Smooth muscle cell (in vitro differentiated cells): ENCODE data around the gene BFAR. TPM values are rescaled to one million over a fixed set of nuclear protein-coding genes. Genes with fewer than 3 reads are reported as not detected.
A peak's percentile ranks its signal among the peaks of the same experiment; 100 is the strongest.

ENCODE experiments used
- DNase-seq: peaks from one replicate; lab custom pipeline; 2025; ENCODE audit not compliant: unreplicated experiment; lab: John Stamatoyannopoulos, UW
- H2AFZ ChIP-seq: fragments of 200-600 bp; sonication (generic); 2 replicates; pipeline ENCODE4 v1.6.0; 2016; ENCODE audit warnings: antibody characterized with exemption, low read depth, mild to moderate bottlenecking
- H3F3A ChIP-seq: fragments of 200-600 bp; sonication (generic); 2 replicates; pipeline ENCODE4 v1.6.0; 2017; ENCODE audit warnings: antibody characterized with exemption, low read depth
- H3K27ac ChIP-seq: fragments of 200-600 bp; sonication (generic); 2 replicates; pipeline ENCODE4 v1.5.1; 2016; ENCODE audit warnings: low read depth, mild to moderate bottlenecking
- H3K27me3 ChIP-seq: fragments of 200-600 bp; sonication (generic); 2 replicates; pipeline ENCODE4 v1.6.1; 2016; ENCODE audit warnings: low read depth, mild to moderate bottlenecking
- H3K36me3 ChIP-seq: fragments of 200-600 bp; sonication (generic); 2 replicates; pipeline ENCODE4 v1.5.1; 2016; ENCODE audit warnings: low read depth
- H3K4me1 ChIP-seq: fragments of 200-600 bp; sonication (generic); 2 replicates; pipeline ENCODE4 v1.5.1; 2016; ENCODE audit warnings: low read depth
- H3K4me2 ChIP-seq: fragments of 200-600 bp; sonication (generic); 2 replicates; pipeline ENCODE4 v1.6.0; 2016; ENCODE audit warnings: mild to moderate bottlenecking
- H3K4me3 ChIP-seq: fragments of 200-600 bp; sonication (generic); 2 replicates; pipeline ENCODE4 v1.5.1; 2016; ENCODE audit warnings: mild to moderate bottlenecking
- H3K79me2 ChIP-seq: fragments of 200-600 bp; sonication (generic); 2 replicates; pipeline ENCODE4 v1.6.0; 2016; ENCODE audit warnings: low read depth, mild to moderate bottlenecking
- H3K9ac ChIP-seq: fragments of 200-600 bp; sonication (generic); 2 replicates; pipeline ENCODE4 v1.6.0; 2016; ENCODE audit warnings: low read depth
- H3K9me3 ChIP-seq: fragments of 200-600 bp; sonication (generic); replicated peaks from 2 replicates; pipeline ENCODE4 v1.5.1; 2016; ENCODE audit warnings: low read depth
- H4K20me1 ChIP-seq: fragments of 200-600 bp; sonication (generic); 2 replicates; pipeline ENCODE4 v1.6.0; 2016; ENCODE audit warnings: low read depth
- CTCF ChIP-seq: fragments of 200-600 bp; sonication (generic); IDR thresholded peaks from 2 replicates; pipeline ENCODE4 v1.5.1; 2017; ENCODE audit warnings: borderline replicate concordance, mild to moderate bottlenecking, antibody characterized with exemption; ENCODE audit not compliant: insufficient read depth, poor library complexity, severe bottlenecking
- WGBS: methylation state at CpG from one replicate; pipeline ENCODE4 v1.1.7; 2016; ENCODE audit warnings: low lambda C conversion rate; 5-methylcytosine and 5-hydroxymethylcytosine counted together
- polyA plus RNA-seq: library from polyadenylated mRNA; unstranded; fragments of >200 nt; fragmentation: Nextera tagmentation; extraction: Ambion mirVana; gene quantifications from 2 replicates; pipeline ENCODE4 v1.2.1, GENCODE V29; 2016
- total RNA-seq: library from RNA; depleted of rRNA; stranded (reverse); fragments of >200 nt; gene quantifications from 2 replicates; pipeline ENCODE4 v1.2.3, GENCODE V29; 2014

The BFAR gene
- total and polyA plus RNA-seq, 2 experiments from 2014 or later: 35.9 to 82.2 TPM

DNA sequence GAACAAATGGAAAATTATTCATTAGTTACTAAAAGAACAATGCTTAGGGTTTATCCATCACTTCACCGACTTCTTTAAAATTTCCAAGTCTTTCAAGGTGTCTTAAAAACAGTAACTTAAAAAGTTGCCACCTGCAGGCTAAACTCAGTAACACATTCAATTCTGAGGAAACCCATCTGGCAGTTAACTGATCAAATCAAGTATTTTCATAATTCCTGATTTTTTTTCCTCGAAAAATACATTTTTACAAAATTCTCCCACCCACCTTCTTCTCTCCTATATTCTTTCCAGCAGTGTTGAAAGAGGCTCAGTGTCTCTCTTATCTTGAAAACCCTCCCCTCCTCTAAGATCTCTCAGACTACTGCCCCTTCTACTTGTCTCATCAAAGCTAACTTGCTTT is 32.6 kb upstream of the BFAR start:
- 75% methylated on average over 2 of the region's 2 CpGs for WGBS
- H3K4me3 ChIP-seq: no peak overlapping the region

GRCh38 chr16:14602443-14602963 is 30.2 kb upstream of the BFAR start:
- Histone ChIP-seq H3K36me3 (peaks cover 15% of the 10 kb centered on the region), H3K4me3 (no peak overlapping the region), H3K27ac (no peak overlapping the region), H3K79me2 (no peaks in the 10 kb centered on the region), H3K27me3 (no peaks in the 10 kb centered on the region), H3F3A (no peaks in the 10 kb centered on the region), H3K9me3 (no peaks in the 10 kb centered on the region), H3K4me1 (no peaks in the 10 kb centered on the region), H3K4me2 (no peak overlapping the region), H3K9ac (no peak overlapping the region), H4K20me1 (no peaks in the 10 kb centered on the region), H2AFZ (no peak overlapping the region)
- DNase-seq: no peak
- WGBS: over 99% methylated on average over 6 of the region's 6 CpGs
- no peak for TF ChIP-seq CTCF

More for the DNA sequence above, 32.6 kb upstream of the BFAR start:
- Histone ChIP-seq H3K27me3 (no peaks in the 10 kb centered on the region), H2AFZ (no peak overlapping the region), H3K4me1 (no peaks in the 10 kb centered on the region), H3K27ac (no peak overlapping the region), H3K79me2 (no peaks in the 10 kb centered on the region), H3F3A (no peaks in the 10 kb centered on the region), H3K36me3 (peaks cover 4% of the 10 kb centered on the region), H3K9me3 (no peaks in the 10 kb centered on the region), H4K20me1 (no peaks in the 10 kb centered on the region), H3K4me2 (no peak overlapping the region), H3K9ac (no peak overlapping the region)
- DNase-seq: no peak
- peak; percentile 50 for TF ChIP-seq CTCF

DNA sequence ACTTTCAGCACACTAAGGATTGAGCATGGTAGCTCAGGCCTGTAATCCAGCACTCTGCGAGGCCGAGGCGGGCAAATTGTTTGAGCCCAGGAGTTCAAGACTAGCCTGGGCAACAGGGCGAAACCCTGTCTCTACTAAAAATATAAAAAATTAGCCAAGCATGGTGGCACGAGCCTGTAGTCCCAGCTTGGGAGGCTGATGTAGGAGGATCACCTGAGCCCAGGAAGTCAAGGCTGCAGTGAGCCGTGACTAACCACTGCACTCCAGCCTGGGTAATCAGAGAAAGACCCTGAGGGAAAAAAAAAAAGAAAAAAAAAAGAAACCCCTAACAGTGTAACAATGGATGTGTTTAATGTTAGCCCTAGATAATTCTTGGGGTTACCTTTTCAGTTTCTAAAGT is 26.6 kb upstream of the BFAR start:
- Histone ChIP-seq H2AFZ (no peak overlapping the region), H3K79me2 (no peaks in the 10 kb centered on the region), H3K36me3 (peaks cover 29% of the 10 kb centered on the region), H3K4me2 (no peak overlapping the region), H3K27ac (no peak overlapping the region), H4K20me1 (no peaks in the 10 kb centered on the region), H3K27me3 (no peaks in the 10 kb centered on the region), H3K9me3 (no peaks in the 10 kb centered on the region), H3F3A (no peaks in the 10 kb centered on the region), H3K4me3 (no peak overlapping the region), H3K9ac (no peak overlapping the region), H3K4me1 (no peaks in the 10 kb centered on the region)
- WGBS: 91% methylated on average over 6 of the region's 6 CpGs
- no peak for DNase-seq
- TF ChIP-seq CTCF: no peak

- H3K27ac ChIP-seq: no peak overlapping the region
Observed at GRCh38 chr16:14608111-14608566, 24.6 kb upstream of the BFAR start.

More at GRCh38 chr16:14608111-14608566, 24.6 kb upstream of the BFAR start:
- no peaks in the 10 kb centered on the region for H4K20me1 ChIP-seq
- 98% methylated on average over 4 of the region's 4 CpGs for WGBS
- peaks cover 29% of the 10 kb centered on the region for H3K36me3 ChIP-seq
- H3K4me1 ChIP-seq: no peaks in the 10 kb centered on the region
- no peaks in the 10 kb centered on the region for H3K9me3 ChIP-seq
- no peak for TF ChIP-seq CTCF
- no peak overlapping the region for H2AFZ ChIP-seq
- H3K27me3 ChIP-seq: no peaks in the 10 kb centered on the region
- no peaks in the 10 kb centered on the region for H3K79me2 ChIP-seq
- no peak overlapping the region for H3K4me3 ChIP-seq
- H3K4me2 ChIP-seq: no peak overlapping the region
- no peak overlapping the region for H3K9ac ChIP-seq
- no peak for DNase-seq
- H3F3A ChIP-seq: no peaks in the 10 kb centered on the region
